ENCODE data around the gene RTEL1. TPM values are rescaled to one million over a fixed set of nuclear protein-coding genes. Genes with fewer than 3 reads are reported as not detected.

RTEL1 gene
- total RNA-seq, 1 experiment from 2014 or later: 58.0 TPM

DNA sequence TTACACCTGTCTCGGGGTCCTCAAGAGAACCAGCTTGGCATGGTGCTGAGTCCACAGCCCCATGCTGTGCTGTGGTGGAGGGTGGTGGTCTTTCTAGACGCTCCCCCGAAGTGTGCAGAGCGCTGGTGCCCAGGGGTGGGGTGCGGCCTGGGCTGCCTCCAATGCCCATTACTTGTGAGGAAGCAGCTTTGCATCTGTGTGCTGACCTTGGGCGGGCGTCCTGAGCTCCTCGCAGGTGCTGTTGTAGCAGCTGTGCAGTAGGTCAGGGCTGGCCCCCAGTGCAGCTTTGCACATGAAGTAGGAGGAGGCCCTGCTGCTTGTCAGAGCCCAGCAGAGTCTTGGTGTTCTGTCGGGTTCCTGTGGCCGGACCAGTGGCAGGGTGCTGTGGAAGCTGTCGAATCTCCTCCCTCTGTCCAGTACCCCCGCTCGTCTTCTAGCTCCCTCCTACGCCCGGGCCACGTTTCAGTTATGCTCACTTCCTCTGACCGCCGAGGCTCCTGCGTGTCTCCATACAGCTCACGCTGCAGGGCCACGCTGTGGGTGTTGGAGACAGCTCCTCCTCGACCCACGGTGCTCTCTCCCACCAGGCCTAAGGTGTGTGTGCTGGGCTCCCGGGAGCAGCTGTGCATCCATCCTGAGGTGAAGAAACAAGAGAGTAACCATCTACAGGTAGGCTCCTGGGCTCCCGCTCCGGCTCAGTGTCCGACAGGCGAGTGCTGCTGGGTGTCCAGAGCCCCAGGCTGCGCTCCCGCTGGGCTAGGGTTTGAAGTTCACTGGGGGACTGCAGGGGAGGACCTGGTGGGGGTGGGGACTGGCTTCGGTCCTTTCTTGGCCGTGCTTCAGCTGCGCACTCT, 4.1 kb downstream of the RTEL1 start:
- peaks cover 60% of the 10 kb centered on the region for H3K79me2 ChIP-seq (ENCODE audit: insufficient read depth, low read length)
- TF ChIP-seq CBX3 (IDR thresholded peaks at IDR 0.05; ENCODE audit: low read depth) (no peak), RAD21 (IDR thresholded peaks at IDR 0.05; ENCODE audit: low read depth) (no peak), YY1 (IDR thresholded peaks at IDR 0.05; ENCODE audit: extremely low read depth, insufficient replicate concordance, low read depth, low read length) (no peak), ELF1 (IDR thresholded peaks at IDR 0.05; ENCODE audit: borderline replicate concordance, low read depth) (no peak), EGR1 (IDR thresholded peaks at IDR 0.05; ENCODE audit: low read depth) (no peak)
- TF ChIP-seq, protein P1, sequence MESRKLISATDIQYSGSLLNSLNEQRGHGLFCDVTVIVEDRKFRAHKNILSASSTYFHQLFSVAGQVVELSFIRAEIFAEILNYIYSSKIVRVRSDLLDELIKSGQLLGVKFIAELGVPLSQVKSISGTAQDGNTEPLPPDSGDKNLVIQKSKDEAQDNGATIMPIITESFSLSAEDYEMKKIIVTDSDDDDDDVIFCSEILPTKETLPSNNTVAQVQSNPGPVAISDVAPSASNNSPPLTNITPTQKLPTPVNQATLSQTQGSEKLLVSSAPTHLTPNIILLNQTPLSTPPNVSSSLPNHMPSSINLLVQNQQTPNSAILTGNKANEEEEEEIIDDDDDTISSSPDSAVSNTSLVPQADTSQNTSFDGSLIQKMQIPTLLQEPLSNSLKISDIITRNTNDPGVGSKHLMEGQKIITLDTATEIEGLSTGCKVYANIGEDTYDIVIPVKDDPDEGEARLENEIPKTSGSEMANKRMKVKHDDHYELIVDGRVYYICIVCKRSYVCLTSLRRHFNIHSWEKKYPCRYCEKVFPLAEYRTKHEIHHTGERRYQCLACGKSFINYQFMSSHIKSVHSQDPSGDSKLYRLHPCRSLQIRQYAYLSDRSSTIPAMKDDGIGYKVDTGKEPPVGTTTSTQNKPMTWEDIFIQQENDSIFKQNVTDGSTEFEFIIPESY (IDR thresholded peaks at IDR 0.05; ENCODE audit: extremely low read depth, insufficient replicate concordance, low read length): no peak
- TF ChIP-seq, protein P2, sequence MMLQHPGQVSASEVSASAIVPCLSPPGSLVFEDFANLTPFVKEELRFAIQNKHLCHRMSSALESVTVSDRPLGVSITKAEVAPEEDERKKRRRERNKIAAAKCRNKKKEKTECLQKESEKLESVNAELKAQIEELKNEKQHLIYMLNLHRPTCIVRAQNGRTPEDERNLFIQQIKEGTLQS (IDR thresholded peaks at IDR 0.05): no peak
- H4K20me1 ChIP-seq (ENCODE audit: insufficient read depth): no peaks in the 10 kb centered on the region
- ChIA-PET RAD21 (ENCODE audit: low non-redundant PET in 1 of 2, low total read pairs in 2 of 2, uncharacterized antibody in 2 of 2, unreplicated experiment in 2 of 2) (no interaction called here), CTCF (no interaction called here), POLR2A (no interaction called here)
- peaks cover 14 to 28% of the 10 kb centered on the region in 2 experiments for H3K36me3 ChIP-seq (ENCODE audit: control insufficient read depth in 1 of 2, insufficient read depth in 2 of 2, low read length in 2 of 2)
- intact Hi-C loops (cut with micrococcal nuclease): no loop called here
- H3K9me3 ChIP-seq (ENCODE audit: control insufficient read depth in 1 of 2, insufficient read depth in 1 of 2, low read depth in 1 of 2, low read length in 2 of 2): no peaks in the 10 kb centered on the region
- no TSS peak for BruUV-seq (replicated peaks)
- no peak overlapping the region for H2AFZ ChIP-seq (ENCODE audit: low read depth, low read length, poor library complexity, severe bottlenecking)
- ATAC-seq (no peak), DNase-seq (ENCODE audit: low read depth, low spot score) (no peak)
- H3K27ac ChIP-seq (ENCODE audit: low read depth, low read length): no peak overlapping the region
- H3K4me1 ChIP-seq (ENCODE audit: control insufficient read depth in 1 of 2, insufficient read depth in 2 of 2, low read length in 2 of 2): peaks cover 10 to 18% of the 10 kb centered on the region in 2 experiments
- H3K9ac ChIP-seq (ENCODE audit: low read length): no peak overlapping the region
- H3K27me3 ChIP-seq (ENCODE audit: insufficient read depth, low read length): no peaks in the 10 kb centered on the region
- H3K9me2 ChIP-seq (ENCODE audit: insufficient read depth): no peaks in the 10 kb centered on the region
- no peak overlapping the region for H3K4me2 ChIP-seq (ENCODE audit: low read length)
- H3K4me3 ChIP-seq (replicated peaks in 1 of 2; ENCODE audit: low read depth in 1 of 2, low read length in 2 of 2): no peak overlapping the region

All from HCT116 (cell line).